BJ (cell line): ENCODE data around the gene CHRNA9. TPM values are rescaled to one million over a fixed set of nuclear protein-coding genes. Genes with fewer than 3 reads are reported as not detected.

Experiments used
- CTCF ChIA-PET: fragments of 350-600 bp; formaldehyde crosslinking; extraction: SDS; loops from one replicate; lab custom pipeline; 2021; ENCODE audit warnings: antibody characterized with exemption, inconsistent platforms; lab: Yijun Ruan, JAX
- POLR2A ChIA-PET: fragments of 300-600 bp; sonication (Branson Sonifier 250); formaldehyde crosslinking; extraction: SDS; loops from one replicate; lab custom pipeline; 2021; ENCODE audit warnings: antibody characterized with exemption; lab: Charles Lee
- DNase-seq: peaks from one replicate; pipeline ENCODE4 v3.0.0-alpha.2; 2011; ENCODE audit warnings: low read depth
- H3K27me3 ChIP-seq: 2 replicates; pipeline ENCODE4 v1.6.0; 2011; ENCODE audit warnings: low read length; ENCODE audit not compliant: control insufficient read depth, insufficient read depth
- H3K36me3 ChIP-seq: 2 replicates; pipeline ENCODE4 v1.5.1; 2011; ENCODE audit warnings: low read length; ENCODE audit not compliant: control insufficient read depth, insufficient read depth
- H3K4me3 ChIP-seq: 2 replicates; pipeline ENCODE4 v1.5.1; 2011; ENCODE audit warnings: low read depth, mild to moderate bottlenecking, control low read depth, low read length
- polyA plus RNA-seq: library from polyadenylated mRNA; depleted of rRNA; stranded (reverse); fragments of >200 nt; gene quantifications from 2 replicates; pipeline ENCODE4 v1.2.3, GENCODE V29; 2011
- TF ChIP-seq, protein P1 (sequence below): IDR thresholded peaks from 2 replicates; pipeline ENCODE4 v1.5.1; 2011; ENCODE audit warnings: low read depth, mild to moderate bottlenecking, control low read depth, inconsistent platforms, low read length, moderate library complexity; ENCODE audit not compliant: insufficient read depth

CHRNA9 gene
- polyA plus RNA-seq, 1 experiment = 0.12 TPM

DNA sequence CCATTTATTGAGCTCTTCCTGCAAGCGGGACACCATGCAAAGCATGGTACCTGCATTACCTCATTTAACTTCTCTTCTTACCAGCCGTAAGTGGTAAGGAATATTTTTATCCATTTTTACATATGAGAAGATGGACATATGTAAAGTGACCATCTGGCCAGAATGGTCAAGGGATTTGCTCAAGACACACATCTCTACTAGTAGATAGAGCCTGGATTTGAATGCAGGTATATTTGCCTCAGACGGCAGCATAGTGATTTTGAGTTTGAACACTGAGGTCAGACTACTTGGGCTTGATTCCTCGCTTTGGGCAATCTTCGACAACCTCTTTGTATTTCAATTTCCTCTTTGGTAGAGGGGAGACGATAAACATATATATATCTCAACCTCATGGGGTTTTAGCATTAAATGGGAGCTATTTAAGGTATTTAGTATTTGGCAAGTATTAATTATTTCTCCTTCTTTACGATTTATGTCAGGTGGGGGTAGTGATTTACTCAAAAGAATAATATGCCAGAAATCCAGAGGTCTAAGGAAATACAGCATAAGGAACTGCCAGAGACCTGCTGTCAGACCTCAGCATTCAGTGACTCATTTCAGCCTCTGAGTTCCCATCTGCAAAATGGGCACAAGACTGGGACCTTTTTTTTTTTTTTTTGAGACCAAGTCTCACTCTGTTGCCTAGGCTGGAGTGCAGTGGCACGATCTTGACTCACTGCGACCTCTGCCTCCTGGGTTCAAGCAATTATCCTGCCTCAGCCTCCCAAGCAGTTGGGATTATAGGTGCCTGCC, 34.6 kb upstream of the CHRNA9 start:
- CTCF ChIA-PET = interaction anchor here (1.0 to 1.4 kb wide), 2 partner anchors 9 to 179 kb away, joined by 3 read pairs; no protein-coding TSS in a partner anchor
- POLR2A ChIA-PET = no interaction called here

DNA sequence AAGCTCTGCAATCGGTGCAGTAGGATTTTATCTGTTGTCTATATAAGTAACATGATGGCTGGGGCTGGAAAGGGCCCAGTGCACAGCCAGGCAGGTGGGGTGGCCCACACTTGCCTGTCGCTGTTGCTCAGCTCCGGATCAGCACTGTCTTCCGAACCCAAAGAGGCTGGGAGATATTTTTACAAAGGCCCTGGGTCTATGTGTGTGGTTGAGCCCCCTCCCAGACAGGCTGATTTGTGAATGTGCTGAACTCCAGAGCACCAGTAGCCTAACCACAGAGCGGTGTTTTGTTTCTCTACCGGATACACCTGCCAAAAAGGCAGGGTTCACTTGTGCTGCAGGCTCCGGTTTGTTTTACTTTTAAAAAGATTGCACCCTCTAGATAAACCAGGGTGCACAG, 33.5 kb upstream of the CHRNA9 start:
- POLR2A ChIA-PET = no interaction called here
- TF ChIP-seq, protein P1, sequence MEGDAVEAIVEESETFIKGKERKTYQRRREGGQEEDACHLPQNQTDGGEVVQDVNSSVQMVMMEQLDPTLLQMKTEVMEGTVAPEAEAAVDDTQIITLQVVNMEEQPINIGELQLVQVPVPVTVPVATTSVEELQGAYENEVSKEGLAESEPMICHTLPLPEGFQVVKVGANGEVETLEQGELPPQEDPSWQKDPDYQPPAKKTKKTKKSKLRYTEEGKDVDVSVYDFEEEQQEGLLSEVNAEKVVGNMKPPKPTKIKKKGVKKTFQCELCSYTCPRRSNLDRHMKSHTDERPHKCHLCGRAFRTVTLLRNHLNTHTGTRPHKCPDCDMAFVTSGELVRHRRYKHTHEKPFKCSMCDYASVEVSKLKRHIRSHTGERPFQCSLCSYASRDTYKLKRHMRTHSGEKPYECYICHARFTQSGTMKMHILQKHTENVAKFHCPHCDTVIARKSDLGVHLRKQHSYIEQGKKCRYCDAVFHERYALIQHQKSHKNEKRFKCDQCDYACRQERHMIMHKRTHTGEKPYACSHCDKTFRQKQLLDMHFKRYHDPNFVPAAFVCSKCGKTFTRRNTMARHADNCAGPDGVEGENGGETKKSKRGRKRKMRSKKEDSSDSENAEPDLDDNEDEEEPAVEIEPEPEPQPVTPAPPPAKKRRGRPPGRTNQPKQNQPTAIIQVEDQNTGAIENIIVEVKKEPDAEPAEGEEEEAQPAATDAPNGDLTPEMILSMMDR = no peak
- Histone ChIP-seq H3K4me3 (no peak overlapping the region), H3K27me3 (peaks cover 6% of the 10 kb centered on the region), H3K36me3 (no peaks in the 10 kb centered on the region)
- CTCF ChIA-PET = no interaction called here
- DNase-seq = no peak

More for the DNA sequence above, 34.6 kb upstream of the CHRNA9 start:
- no peaks in the 10 kb centered on the region for H3K36me3 ChIP-seq
- TF ChIP-seq, protein P1 = no peak
- H3K27me3 ChIP-seq = peaks cover 6% of the 10 kb centered on the region
- DNase-seq = no peak
- H3K4me3 ChIP-seq = no peak overlapping the region

DNA sequence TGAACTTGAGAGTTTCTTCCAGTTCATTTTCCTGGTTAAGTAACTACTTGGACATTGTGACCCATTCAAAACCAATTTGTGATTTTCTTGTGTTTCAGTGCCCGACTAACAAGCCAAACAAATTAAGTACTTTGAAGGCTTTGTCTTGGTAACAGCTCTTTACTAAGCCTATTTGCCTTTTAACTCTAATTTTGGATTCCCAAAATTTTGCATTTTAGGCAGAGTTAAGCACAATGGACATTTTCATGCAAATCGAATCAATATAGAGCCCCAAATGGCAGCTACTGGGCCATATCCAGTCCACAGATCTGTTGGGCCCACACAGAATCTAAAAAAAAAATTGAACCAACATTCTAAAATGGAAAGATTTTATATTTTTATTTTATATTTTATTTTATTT, 31.4 kb upstream of the CHRNA9 start:
- H3K4me3 ChIP-seq = no peak overlapping the region
- TF ChIP-seq, protein P1 = no peak
- POLR2A ChIA-PET = no interaction called here
- DNase-seq = no peak
- peaks cover 6% of the 10 kb centered on the region for H3K27me3 ChIP-seq
- CTCF ChIA-PET = interaction anchor here (0.7 to 2.4 kb wide), 2 partner anchors 13 to 22 kb away, joined by 3 to 8 read pairs; no protein-coding TSS in a partner anchor
- H3K36me3 ChIP-seq = no peaks in the 10 kb centered on the region

DNA sequence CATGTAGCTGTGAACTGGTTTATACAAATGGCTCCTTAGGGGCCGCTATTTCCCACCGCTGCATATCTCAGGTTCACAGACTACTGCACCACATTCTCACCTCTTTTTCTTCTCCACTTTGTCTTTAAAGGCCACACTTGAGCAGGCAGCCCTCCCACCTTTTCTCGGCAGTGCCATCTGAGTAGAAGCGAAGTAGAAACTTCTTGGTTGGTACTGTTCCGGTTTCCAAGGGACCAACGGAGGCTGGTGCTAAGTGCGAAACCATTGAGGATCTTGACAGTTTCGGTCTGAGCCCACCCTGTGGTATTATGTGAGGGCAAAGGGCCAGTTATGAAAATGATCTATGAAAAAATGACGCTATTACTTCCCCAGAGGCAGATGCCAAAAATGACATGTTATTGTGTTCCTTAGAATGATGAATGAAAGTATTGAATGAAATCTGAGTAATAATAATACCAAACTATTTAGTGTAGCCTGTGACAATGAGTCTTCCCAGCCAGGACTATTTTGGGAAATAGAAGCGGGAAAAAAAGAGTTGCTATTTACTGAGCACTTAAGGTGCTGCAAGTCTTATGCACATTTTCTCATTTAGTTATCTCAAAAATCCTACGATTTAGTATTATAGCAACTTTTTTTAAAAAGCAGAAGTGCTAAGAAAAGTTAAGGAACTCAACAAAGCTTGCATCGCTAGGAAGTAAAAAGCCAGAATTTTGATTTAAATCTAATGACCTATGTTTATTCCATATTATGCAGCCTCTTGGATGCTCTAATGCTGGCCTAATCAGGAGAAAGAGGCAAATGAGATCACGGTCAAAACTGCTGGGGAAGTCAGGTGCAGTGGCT, 29.6 kb upstream of the CHRNA9 start:
- ChIA-PET POLR2A (no interaction called here), CTCF (interaction anchor here (1.7 to 3.6 kb wide), 4 partner anchors 8 to 249 kb away, joined by 4 to 19 read pairs (median 11); partner anchors contain the start of gene N4BP2)
- H3K36me3 ChIP-seq = no peaks in the 10 kb centered on the region
- TF ChIP-seq, protein P1 = no peak
- DNase-seq = no peak
- H3K4me3 ChIP-seq = no peak overlapping the region
- peaks cover 6% of the 10 kb centered on the region for H3K27me3 ChIP-seq

DNA sequence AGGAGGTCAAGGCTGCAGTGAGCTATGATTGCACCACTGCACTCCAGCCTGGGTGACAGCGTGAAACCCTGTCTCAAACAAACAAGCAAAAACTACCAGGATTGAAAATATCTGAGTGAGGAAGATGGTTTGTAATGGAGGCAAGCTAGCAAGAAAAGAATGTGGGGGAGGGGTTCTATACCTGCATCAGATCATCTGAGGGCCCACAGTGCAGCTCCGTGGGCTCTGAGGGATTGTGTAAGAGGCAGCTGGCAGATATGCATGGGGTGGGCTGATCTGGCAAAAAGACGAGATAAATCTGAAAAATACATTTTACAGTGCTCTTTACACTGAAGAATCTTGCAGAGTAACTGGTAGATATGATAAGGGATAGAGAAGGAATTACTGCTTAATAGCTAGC, 28.9 kb upstream of the CHRNA9 start:
- ChIA-PET CTCF (interaction anchor here (0.9 to 3.6 kb wide), 4 partner anchors 9 to 250 kb away, joined by 3 to 19 read pairs (median 9); partner anchors contain the start of gene N4BP2), POLR2A (no interaction called here)
- TF ChIP-seq, protein P1 = no peak
- DNase-seq = no peak
- no peaks in the 10 kb centered on the region for H3K36me3 ChIP-seq
- H3K27me3 ChIP-seq = peaks cover 4% of the 10 kb centered on the region
- no peak overlapping the region for H3K4me3 ChIP-seq
